Cardiac fibroblast (primary cell): Measurements from ENCODE around the gene ATRNL1.
"Not testable (repeated sequence)": the region's sequence is repeated elsewhere in the genome, so short reads cannot be mapped to it uniquely, and the experiment has no call there.

ENCODE experiments used
- DNase-seq, 2 donors: peaks; one replicate each; pipeline versions ENCODE4 v3.0.0 to v3.0.0-alpha.2; 2010; ENCODE audit warnings: low read depth in 2 of 2
- H3K4me3 ChIP-seq, 2 donors: replicated peaks in 1 of 2; 1 replicate in 1 of 2; 2 replicates in 1 of 2; pipeline ENCODE4 v1.5.1; 2011; ENCODE audit warnings: low read depth in 2 of 2, low read length in 2 of 2, mild to moderate bottlenecking in 2 of 2, moderate library complexity in 1 of 2
- CTCF ChIP-seq: IDR thresholded peaks from one replicate; pipeline ENCODE4 v1.5.1; 2011; ENCODE audit warnings: low read depth, mild to moderate bottlenecking, low read length, inconsistent platforms

The ATRNL1 gene

DNA sequence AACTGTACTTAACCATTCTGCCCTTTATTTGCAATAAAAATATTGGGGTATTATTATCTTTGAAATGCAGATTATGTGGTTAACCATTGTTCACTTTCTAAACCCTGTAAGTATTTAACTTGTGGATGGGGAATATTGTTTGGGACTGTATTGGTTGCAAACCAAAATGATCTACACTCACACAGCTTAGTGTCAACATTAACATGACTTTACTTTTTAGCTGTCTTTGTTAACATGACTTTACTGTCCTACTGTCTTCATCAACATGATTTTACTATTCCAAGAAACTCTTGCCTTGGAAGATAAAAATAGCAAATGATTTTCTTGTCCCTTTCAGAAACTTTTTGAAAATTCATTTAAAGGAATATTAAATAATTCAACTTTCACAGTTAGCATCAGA, 708.3 kb downstream of the ATRNL1 start:
- H3K4me3 ChIP-seq = no peak overlapping the region
- no peak for DNase-seq
- TF ChIP-seq CTCF = no peak

DNA sequence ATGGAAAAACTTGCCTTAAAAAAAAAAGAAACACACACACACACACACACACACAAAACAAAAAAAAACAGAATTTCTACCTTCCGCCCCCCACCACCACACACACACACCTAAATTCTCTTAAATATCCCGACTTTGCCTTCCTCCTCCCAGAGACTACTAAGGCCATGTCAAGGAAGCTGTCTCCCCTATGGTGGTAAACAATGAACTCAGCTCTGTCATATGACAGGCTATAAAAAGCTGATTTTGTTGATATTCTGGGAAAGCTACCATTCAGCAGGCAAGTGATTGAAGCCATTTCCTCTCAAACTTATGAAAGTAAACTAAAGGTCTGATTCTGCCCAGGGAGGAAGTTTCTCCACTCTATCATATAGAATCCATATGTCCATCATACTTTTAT, 708.8 kb downstream of the ATRNL1 start:
- H3K4me3 ChIP-seq = no peak overlapping the region
- DNase-seq = no peak
- TF ChIP-seq CTCF = no peak

GRCh38 chr10:115802911-115803310, 709.7 kb downstream of the ATRNL1 start:
- TF ChIP-seq CTCF = no peak
- no peak overlapping the region for H3K4me3 ChIP-seq
- DNase-seq = no peak

- no peak for DNase-seq
- no peak for TF ChIP-seq CTCF
- H3K4me3 ChIP-seq = no peak overlapping the region
Measured at GRCh38 chr10:115814542-115814941, 721.4 kb downstream of the ATRNL1 start.

DNA sequence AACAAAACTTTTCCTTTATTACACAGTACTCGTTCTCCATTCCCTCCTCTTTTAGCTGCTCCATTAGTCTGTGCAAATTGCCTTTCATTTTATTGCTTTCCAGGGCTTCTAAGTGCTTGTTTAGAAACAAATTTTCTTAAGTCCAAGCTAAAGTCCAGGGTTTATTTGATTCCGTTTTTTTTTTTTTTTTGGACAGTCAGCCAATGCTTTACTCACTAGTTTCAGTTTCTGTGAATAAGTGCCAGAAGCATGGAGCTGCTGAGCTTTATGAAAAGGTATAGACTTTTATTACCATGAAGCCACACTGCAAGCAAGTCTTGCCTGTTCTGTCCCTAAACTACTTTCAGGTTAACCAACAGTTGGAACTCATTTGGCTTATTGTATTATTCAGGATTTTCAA, 724.8 kb downstream of the ATRNL1 start:
- H3K4me3 ChIP-seq = no peak overlapping the region
- no peak for DNase-seq
- TF ChIP-seq CTCF = no peak

DNA sequence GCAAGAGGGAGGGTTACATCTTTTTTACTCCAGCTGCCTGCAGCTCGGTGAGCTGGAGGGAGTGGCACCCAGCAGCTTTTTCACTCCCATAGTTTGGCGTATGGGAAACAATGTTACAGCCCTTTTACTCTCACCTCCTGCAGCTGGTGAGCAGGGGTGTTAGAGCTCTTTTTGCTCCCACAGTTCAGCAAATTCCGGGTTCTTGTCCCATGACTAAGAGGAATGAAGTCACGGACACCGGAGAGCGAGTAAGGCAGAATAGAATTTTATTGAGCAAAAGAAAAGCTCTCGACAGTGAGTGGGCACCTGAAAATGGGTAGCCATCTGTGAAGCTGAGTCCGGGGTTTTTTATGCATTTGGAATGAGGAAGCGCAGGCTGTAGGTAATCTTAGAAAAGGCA, 733.2 kb downstream of the ATRNL1 start:
- peak in 1 of 2 donors; percentile 21 for DNase-seq
- TF ChIP-seq CTCF = no peak

GRCh38 chr10:115827231-115828009, 734.3 kb downstream of the ATRNL1 start:
- TF ChIP-seq CTCF = no peak
- no peak overlapping the region for H3K4me3 ChIP-seq
- peak; percentile 13 to 28 for DNase-seq

More for the DNA sequence above, 733.2 kb downstream of the ATRNL1 start:
- no peak overlapping the region for H3K4me3 ChIP-seq

- DNase-seq, H3K4me3 ChIP-seq: not testable (repeated sequence)
Measured at GRCh38 chr10:115828182-115828581, 735.0 kb downstream of the ATRNL1 start.
